ENCODE data around the gene BMPR1B.

DNA sequence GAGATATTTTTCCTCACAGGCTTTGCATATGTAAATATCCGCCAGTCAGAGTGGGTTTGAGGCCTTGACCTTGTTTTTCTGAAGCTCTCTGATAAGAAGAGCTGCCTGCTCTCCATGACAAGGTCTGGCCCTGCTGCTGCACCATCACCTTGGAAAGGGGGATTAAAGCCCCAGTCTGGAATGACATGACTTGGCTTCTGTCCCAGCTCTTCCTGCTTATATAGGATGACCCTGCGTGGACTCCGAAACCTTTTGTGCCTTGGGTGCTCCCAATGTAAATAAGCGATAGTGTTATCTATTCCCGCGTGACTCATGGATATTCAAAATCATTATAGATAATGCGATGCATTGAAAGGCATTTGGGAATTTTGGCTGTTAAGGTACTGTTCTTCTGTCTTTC lies 139.3 kb downstream of the BMPR1B start:
- TF ChIP-seq, protein P1, sequence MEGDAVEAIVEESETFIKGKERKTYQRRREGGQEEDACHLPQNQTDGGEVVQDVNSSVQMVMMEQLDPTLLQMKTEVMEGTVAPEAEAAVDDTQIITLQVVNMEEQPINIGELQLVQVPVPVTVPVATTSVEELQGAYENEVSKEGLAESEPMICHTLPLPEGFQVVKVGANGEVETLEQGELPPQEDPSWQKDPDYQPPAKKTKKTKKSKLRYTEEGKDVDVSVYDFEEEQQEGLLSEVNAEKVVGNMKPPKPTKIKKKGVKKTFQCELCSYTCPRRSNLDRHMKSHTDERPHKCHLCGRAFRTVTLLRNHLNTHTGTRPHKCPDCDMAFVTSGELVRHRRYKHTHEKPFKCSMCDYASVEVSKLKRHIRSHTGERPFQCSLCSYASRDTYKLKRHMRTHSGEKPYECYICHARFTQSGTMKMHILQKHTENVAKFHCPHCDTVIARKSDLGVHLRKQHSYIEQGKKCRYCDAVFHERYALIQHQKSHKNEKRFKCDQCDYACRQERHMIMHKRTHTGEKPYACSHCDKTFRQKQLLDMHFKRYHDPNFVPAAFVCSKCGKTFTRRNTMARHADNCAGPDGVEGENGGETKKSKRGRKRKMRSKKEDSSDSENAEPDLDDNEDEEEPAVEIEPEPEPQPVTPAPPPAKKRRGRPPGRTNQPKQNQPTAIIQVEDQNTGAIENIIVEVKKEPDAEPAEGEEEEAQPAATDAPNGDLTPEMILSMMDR (IDR thresholded peaks at IDR 0.05; ENCODE audit: insufficient read depth, low read length): no peak
- TF ChIP-seq POLR2AphosphoS5 (IDR thresholded peaks at IDR 0.05; ENCODE audit: low read depth) (no peak), GABPA (IDR thresholded peaks at IDR 0.05; ENCODE audit: low read depth) (no peak)

Measured in HL-60 (cell line).